ENCODE data around the gene CPNE4.

DNA sequence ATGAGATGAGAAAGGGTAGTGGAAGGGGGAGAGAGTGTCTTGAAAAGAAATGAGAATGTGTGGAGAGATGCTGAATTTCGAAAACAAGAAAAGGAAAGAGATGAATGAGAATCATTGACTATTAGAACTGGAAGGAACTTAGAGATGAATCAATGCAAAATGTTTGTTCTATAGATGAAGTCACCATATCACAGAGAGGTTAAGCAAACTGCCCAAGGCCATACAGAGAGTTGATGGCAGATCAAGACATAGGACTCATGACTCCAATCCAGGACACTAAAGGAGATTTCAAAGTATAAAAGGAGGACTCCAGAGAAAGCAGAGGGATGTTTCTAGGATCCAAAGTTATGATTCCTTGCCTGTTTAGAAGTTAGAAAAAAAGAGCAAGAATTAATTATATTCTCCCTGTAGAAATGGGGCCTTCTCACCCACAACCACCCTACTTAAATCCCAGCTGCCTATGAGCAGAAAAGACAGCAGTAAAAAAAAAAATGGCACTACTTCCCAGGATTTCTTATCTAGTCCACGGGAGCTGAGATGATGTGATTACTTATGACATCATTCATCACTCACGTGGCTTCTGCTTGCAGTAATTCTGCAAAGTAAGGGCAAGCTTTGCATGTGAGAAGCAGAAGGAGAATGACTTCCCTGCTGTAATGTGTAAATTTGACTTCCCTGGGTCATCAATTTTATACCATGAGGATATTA, 321.2 kb downstream of the CPNE4 start:
- TF ChIP-seq, protein P1, sequence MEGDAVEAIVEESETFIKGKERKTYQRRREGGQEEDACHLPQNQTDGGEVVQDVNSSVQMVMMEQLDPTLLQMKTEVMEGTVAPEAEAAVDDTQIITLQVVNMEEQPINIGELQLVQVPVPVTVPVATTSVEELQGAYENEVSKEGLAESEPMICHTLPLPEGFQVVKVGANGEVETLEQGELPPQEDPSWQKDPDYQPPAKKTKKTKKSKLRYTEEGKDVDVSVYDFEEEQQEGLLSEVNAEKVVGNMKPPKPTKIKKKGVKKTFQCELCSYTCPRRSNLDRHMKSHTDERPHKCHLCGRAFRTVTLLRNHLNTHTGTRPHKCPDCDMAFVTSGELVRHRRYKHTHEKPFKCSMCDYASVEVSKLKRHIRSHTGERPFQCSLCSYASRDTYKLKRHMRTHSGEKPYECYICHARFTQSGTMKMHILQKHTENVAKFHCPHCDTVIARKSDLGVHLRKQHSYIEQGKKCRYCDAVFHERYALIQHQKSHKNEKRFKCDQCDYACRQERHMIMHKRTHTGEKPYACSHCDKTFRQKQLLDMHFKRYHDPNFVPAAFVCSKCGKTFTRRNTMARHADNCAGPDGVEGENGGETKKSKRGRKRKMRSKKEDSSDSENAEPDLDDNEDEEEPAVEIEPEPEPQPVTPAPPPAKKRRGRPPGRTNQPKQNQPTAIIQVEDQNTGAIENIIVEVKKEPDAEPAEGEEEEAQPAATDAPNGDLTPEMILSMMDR (IDR thresholded peaks at IDR 0.05; ENCODE audit: extremely low read depth in 1 of 2, insufficient read depth in 1 of 2, low read depth in 1 of 2, low read length in 2 of 2), result no peak
- TF ChIP-seq EZH2 (IDR thresholded peaks at IDR 0.05; ENCODE audit: borderline replicate concordance, low read depth, low read length, severe bottlenecking) (no peak), POLR2AphosphoS5 (IDR thresholded peaks at IDR 0.05; ENCODE audit: insufficient read depth, low read depth, low read length) (no peak), JUN (IDR thresholded peaks at IDR 0.05; ENCODE audit: borderline replicate concordance, insufficient read depth, insufficient read length, low read depth) (no peak), POLR2A (IDR thresholded peaks at IDR 0.05; ENCODE audit: low read depth, low read length) (no peak)

Measured in endothelial cell of umbilical vein (primary cell).